Kidney (tissue), 14 donors: ENCODE measurements around the gene LPCAT2. TPM values are rescaled to one million over a fixed set of nuclear protein-coding genes. Genes with fewer than 3 reads are reported as not detected.

Experiments used
- DNase-seq, 5 donors: peaks; one replicate each; pipeline ENCODE4 v3.0.0-alpha.2; 2013 to 2020
- FAIRE-seq: peaks from 2 replicates; lab custom pipeline; 2012; peaks lifted over from hg19 to GRCh38; lab: Jason Lieb, UNC
- H3K27ac ChIP-seq, 2 donors: one replicate each; pipeline ENCODE4 v1.7.0; 2013; ENCODE audit warnings: low read depth in 2 of 2, low read length in 2 of 2, inconsistent platforms in 1 of 2
- H3K27me3 ChIP-seq: one replicate; pipeline ENCODE4 v1.7.1; 2013; ENCODE audit warnings: low read length, inconsistent platforms; ENCODE audit not compliant: control insufficient read depth, insufficient read depth
- H3K36me3 ChIP-seq, 3 donors: one replicate each; pipeline versions ENCODE4 v1.7.0 to v1.7.1; 2013; ENCODE audit warnings: low read length in 3 of 3, control low read depth in 1 of 3, inconsistent platforms in 1 of 3; ENCODE audit not compliant: insufficient read depth in 3 of 3, control insufficient read depth in 2 of 3
- H3K4me1 ChIP-seq, 3 donors: one replicate each; pipeline versions ENCODE4 v1.7.0 to v1.7.1; 2013; ENCODE audit warnings: low read length in 3 of 3, inconsistent platforms in 1 of 3, low read depth in 1 of 3; ENCODE audit not compliant: control insufficient read depth in 2 of 3, insufficient read depth in 2 of 3
- H3K4me3 ChIP-seq, 3 donors: one replicate each; pipeline versions ENCODE4 v1.7.0 to v1.8.1; 2013; ENCODE audit warnings: low read length in 3 of 3, control low read depth in 1 of 3, inconsistent platforms in 1 of 3
- H3K9ac ChIP-seq, 3 donors: one replicate each; pipeline versions ENCODE4 v1.7.0 to v1.7.1; 2013; ENCODE audit warnings: low read length in 3 of 3, control low read depth in 1 of 3, inconsistent platforms in 1 of 3
- H3K9me3 ChIP-seq, 3 donors: one replicate each; pipeline versions ENCODE4 v1.7.0 to v1.7.1; 2013; ENCODE audit warnings: low read length in 3 of 3, control low read depth in 1 of 3, inconsistent platforms in 1 of 3; ENCODE audit not compliant: control insufficient read depth in 2 of 3, insufficient read depth in 1 of 3
- intact Hi-C: fragments of 100-400 bp; cut with DNase I; formaldehyde crosslinking; loops from one replicate; pipeline ENCODE4 v1.11.1; 2022
- polyA plus RNA-seq: library from polyadenylated mRNA; stranded (reverse); fragments of 350-450 nt; fragmentation: Illumina TruSeq; extraction: RNeasy Lipid Tissue Mini Kit (QIAGEN cat#74804); gene quantifications from one replicate; pipeline ENCODE4 v1.2.3, GENCODE V29; 2014; ENCODE audit warnings: low read depth, low replicate concordance; ENCODE audit not compliant: insufficient read depth
- total RNA-seq: library from RNA; stranded (reverse); fragmentation: NEBNext Ultra II Directional; extraction: Animal tissue kit (Norgen Biotek cat#: 25700); gene quantifications from one replicate; pipeline ENCODE4 v1.2.1, GENCODE V29; 2021
- TF ChIP-seq, protein P1 (sequence below): IDR thresholded peaks from 3 replicates; pipeline ENCODE4 v1.5.1; 2012; ENCODE audit warnings: mild to moderate bottlenecking, moderate library complexity, borderline replicate concordance; ENCODE audit not compliant: insufficient read depth; ENCODE audit errors: extremely low read depth
- donor health status: control.
- donor health status: control.
- donor health status: control.
- donor health status: control.
- donor health status: control.
- donor health status: DM: yes; HTN: yes; CAD: no.
- donor health status: Normal renal cell carcinoma (clear cell type).

The LPCAT2 gene
- total and polyA plus RNA-seq, 2 donors from 2014 or later = 7.7 to 20.6 TPM

DNA sequence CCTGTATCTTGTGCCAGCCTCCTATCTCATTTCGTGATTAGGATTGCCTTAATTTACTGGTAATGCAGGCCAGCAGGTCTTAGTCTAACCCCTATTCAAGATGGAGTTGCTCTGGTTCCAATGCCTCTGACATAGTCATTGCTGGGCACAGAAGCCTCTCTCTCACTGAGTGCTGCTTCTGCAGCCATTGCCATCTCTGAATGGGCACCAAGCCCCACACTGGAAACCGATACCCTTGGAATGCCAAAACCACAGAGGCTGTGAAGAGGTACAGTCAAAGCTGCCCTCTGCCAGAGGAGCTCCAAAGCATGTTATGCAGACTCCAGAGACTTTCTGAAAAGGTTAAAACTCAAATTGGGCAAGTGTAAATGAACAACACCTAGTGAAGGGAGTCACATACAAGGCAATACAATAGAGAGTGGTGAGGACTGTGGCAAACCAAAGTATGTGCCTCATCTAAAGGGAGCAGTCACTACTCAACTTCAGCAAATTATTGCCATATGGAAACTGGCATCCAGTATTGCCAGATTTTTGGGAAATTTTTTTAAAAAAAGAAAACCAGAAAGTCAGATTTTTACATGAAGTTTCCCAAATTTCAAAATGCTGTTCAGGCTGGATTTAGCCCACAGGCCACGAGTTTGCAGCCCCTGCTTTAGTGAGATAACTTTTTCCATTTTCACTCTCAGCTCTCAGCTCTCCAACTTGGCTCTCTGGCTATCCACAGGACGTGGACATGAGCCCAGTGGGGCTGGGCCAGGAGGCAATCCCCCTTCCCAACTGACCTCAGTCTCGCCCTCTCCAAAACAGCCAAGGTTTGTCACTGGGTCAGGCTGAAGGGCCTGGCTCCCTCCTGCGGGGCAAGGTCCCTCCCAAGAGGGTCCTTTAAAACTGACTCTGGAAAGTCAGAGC is 32.0 kb upstream of the LPCAT2 start:
- Histone ChIP-seq H3K4me3 (no peak overlapping the region), H3K27ac (no peak overlapping the region), H3K9me3 (no peaks in the 10 kb centered on the region), H3K27me3 (peaks cover 7% of the 10 kb centered on the region), H3K4me1 (peaks cover 0 to 4% (median 0%) of the 10 kb centered on the region in 3 donors), H3K36me3 (no peaks in the 10 kb centered on the region), H3K9ac (no peak overlapping the region)
- intact Hi-C loops = no loop called here
- TF ChIP-seq, protein P1, sequence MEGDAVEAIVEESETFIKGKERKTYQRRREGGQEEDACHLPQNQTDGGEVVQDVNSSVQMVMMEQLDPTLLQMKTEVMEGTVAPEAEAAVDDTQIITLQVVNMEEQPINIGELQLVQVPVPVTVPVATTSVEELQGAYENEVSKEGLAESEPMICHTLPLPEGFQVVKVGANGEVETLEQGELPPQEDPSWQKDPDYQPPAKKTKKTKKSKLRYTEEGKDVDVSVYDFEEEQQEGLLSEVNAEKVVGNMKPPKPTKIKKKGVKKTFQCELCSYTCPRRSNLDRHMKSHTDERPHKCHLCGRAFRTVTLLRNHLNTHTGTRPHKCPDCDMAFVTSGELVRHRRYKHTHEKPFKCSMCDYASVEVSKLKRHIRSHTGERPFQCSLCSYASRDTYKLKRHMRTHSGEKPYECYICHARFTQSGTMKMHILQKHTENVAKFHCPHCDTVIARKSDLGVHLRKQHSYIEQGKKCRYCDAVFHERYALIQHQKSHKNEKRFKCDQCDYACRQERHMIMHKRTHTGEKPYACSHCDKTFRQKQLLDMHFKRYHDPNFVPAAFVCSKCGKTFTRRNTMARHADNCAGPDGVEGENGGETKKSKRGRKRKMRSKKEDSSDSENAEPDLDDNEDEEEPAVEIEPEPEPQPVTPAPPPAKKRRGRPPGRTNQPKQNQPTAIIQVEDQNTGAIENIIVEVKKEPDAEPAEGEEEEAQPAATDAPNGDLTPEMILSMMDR = no peak
- no peak for DNase-seq
- FAIRE-seq = no peak

DNA sequence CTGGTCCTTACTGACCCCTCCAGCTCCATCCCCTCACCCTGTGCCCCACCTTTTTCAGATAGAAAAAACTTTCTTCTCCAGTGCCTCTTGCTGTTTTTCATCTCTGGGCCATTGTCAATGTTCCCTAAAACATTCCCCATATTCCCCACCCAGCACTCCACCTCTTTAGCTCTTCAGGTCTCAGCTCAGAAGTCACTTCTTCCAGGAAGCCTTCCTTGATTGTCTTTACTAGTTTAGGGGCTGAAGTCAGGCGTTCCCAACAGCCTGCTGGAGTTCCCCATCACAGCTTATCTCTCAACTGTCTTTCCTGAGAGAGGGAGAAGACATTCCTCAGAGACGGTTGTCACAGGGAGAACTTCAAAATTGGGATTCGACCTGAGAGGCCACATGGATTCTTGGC is 31.1 kb upstream of the LPCAT2 start:
- no peak overlapping the region for H3K9ac ChIP-seq
- H3K4me3 ChIP-seq = no peak overlapping the region
- TF ChIP-seq, protein P1 = no peak
- DNase-seq (no peak), FAIRE-seq (no peak)
- H3K9me3 ChIP-seq = no peaks in the 10 kb centered on the region
- H3K27me3 ChIP-seq = peaks cover 7% of the 10 kb centered on the region
- intact Hi-C loops = no loop called here
- no peaks in the 10 kb centered on the region for H3K36me3 ChIP-seq
- H3K27ac ChIP-seq = no peak overlapping the region
- peaks cover 0 to 4% (median 0%) of the 10 kb centered on the region in 3 donors for H3K4me1 ChIP-seq

DNA sequence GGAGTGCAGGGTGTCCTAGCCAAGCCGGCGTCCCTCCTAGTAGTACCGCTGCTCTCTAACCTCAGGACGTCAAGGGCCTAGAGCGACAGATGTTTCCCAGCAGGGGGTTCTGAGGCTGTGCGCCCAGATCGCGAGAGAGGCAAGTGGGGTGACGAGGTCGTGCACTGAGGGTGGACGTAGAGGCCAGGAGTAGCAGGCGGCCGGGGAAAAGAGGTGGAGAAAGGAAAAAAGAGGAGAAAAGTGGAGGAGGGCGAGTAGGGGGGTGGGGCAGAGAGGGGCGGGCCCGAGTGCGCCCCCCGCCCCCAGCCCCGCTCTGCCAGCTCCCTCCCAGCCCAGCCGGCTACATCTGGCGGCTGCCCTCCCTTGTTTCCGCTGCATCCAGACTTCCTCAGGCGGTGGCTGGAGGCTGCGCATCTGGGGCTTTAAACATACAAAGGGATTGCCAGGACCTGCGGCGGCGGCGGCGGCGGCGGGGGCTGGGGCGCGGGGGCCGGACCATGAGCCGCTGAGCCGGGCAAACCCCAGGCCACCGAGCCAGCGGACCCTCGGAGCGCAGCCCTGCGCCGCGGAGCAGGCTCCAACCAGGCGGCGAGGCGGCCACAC is 29.9 kb upstream of the LPCAT2 start, which contains the start of gene MMP2:
Gene MMP2, plus strand, starts transcription at position 372 of the 603 bp plus-strand sequence. CDS start 282 bp downstream, outside the sequence.
- H3K27me3 ChIP-seq = peaks cover 7% of the 10 kb centered on the region
- H3K9me3 ChIP-seq = no peaks in the 10 kb centered on the region
- intact Hi-C loops = no loop called here
- H3K4me1 ChIP-seq = peaks cover 0 to 4% (median 0%) of the 10 kb centered on the region in 3 donors
- peak within 1 kb of the TSS; percentile 40 to 65 for H3K27ac ChIP-seq
- H3K36me3 ChIP-seq = peaks cover 0 to 3% (median 0%) of the 10 kb centered on the region in 3 donors
- FAIRE-seq = no peak
- peak within 1 kb of the TSS in 1 of 3 donors; percentile 27 for H3K9ac ChIP-seq
- TF ChIP-seq, protein P1 = no peak
- H3K4me3 ChIP-seq = peak within 1 kb of the TSS; percentile 58 to 62 (median 61)
- DNase-seq = peak; percentile 78 to 92 (median 83)
